SW480 (cell line): Measurements from ENCODE around the gene PRRX1.

ENCODE experiments used
- DNase-seq: peaks from one replicate; pipeline ENCODE4 v3.0.0-alpha.2; 2016; ENCODE audit warnings: low spot score

The PRRX1 gene

DNA sequence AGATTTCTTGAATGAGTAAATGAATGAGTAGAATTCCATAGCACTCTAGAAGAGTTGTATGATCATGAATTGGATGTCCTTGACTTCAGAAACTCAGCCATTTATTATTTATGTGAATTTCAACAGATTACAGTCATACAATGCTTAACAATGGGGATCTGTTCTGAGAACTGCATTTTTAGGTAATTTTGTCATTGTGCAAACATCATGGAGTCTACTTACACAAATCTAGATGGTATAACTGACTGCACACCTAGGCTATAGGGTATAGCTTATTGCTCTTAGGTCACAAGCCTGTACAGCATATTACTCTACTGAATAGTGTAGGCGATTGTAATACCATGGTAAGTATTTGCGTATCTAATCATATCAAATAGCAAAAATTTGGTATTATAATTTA is 59.6 kb downstream of the PRRX1 start:
- DNase-seq: no peak

- no peak for DNase-seq
These were observed 61.4 kb downstream of the PRRX1 start for GRCh38 chr1:170725326-170725725.

- no peak for DNase-seq
These were observed 64.0 kb downstream of the PRRX1 start for GRCh38 chr1:170727963-170728362.

GRCh38 chr1:170729225-170730002 is 65.5 kb downstream of the PRRX1 start:
- DNase-seq: no peak

DNA sequence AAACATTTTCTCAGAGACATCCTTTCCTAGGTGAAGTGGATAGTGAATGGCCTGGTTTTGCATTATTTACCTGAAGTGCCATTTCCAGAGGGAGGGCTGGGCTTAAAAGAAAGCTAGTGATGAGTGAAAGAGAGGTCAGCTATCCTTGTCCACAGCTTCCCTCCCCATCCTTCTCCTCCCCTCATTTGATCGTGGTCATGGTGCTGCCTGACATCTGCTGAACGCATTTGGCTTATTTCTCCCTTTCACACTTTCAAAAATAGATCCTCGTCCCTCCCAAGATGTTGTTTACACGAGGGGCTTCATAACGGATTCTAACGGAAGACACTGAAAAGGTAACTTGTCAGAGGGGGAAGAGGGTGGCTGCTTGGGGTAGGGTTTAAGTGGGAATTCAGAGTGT is 66.1 kb downstream of the PRRX1 start:
- no peak for DNase-seq

- no peak for DNase-seq
These were observed 66.5 kb downstream of the PRRX1 start for GRCh38 chr1:170730438-170730837.

DNA sequence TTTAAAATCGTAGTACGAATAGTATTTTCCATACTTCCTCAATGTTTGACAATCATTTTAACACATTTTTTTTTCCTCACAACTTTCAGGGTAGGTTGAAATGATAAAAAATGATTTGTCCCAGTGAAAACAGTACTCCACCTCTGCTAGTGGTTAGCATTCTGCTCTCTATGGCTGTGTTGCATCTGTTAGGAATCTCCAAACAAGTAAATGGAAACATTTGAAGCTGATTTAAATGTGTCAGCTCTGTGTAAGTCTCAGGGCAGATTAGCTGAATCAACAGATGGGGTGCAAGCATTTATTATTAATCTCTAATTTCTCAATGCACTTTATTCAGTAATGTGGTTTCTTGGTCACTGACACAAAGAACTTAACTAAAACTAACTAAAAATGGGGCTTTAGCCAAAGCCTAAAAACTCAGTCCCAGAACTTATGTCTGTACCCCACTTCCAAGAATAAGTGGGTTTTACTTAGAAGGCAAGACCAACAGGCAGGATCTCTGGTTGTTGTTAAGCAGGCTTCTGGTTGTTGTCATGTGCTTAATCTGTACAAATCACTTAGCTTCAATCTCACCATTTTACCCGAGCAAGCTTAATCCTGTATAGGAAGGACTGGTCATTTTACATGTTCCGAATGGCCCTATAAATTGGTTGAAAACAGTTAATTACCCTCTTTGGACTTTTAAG is 67.8 kb downstream of the PRRX1 start:
- no peak for DNase-seq

GRCh38 chr1:170732252-170732588 is 68.3 kb downstream of the PRRX1 start:
- DNase-seq: no peak

GRCh38 chr1:170734412-170735175 is 70.7 kb downstream of the PRRX1 start:
- no peak for DNase-seq

DNA sequence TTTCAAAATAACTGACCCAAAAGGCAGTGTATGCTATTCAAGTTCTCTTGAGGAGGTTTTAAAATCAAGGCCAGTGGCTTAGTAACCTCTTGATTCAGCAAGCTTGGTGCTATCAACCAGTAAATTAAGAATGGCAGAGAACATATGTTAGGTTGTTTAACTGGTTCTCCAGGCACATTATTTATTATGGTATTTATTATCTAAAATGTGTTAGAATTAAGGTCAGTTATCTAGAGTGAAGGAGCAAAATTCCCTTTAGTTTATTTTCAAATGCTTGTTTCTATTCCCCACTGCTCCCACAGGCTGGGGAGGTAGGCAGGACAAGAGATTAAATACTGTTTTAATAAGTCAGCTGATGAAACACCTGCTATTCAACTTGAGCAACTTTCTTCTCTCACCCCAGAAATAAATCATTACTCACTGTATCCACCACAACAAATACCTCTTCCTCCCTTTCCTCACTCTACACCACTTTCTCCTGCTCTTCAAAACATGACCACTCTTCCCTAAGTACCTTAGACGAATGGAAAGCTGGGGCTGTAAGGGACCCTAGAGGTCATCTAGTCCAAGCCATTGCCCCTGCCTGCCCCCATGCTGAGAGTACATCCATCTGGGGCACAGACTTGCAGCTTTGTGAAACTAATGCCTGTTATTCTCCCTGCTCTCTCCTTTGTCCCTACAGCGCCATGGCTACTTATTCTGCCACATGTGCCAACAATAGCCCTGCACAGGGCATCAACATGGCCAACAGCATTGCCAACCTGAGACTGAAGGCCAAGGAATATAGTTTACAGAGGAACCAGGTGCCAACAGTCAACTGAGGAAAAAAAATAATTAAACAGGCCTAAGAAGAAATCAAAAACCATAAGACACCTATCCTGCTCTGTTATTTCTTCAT is 71.7 kb downstream of the PRRX1 start:
- DNase-seq: no peak

GRCh38 chr1:170739803-170740202 is 75.9 kb downstream of the PRRX1 start:
- no peak for DNase-seq

DNA sequence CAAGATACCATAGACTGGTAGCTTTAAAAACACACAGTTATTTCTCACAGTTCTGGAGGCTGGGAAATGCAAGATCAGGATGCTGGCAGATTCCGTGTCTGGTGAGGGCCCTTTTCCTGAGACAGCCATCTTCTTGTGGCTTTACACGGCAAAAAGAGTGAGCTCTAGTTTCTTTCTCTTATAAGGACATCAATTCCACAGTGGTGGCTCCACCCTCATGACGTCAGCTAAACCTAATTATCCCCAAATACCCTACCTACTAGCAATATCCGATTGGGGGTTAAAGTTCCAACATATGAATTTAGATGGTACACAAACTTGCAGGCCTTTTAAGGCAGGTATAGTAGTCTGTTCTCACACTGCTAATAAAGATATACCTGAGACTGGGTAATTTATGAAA is 77.7 kb downstream of the PRRX1 start:
- no peak for DNase-seq

- DNase-seq: no peak
These were observed 78.7 kb downstream of the PRRX1 start for GRCh38 chr1:170742600-170742999.

GRCh38 chr1:170743083-170743482 is 79.2 kb downstream of the PRRX1 start:
- DNase-seq: no peak

DNA sequence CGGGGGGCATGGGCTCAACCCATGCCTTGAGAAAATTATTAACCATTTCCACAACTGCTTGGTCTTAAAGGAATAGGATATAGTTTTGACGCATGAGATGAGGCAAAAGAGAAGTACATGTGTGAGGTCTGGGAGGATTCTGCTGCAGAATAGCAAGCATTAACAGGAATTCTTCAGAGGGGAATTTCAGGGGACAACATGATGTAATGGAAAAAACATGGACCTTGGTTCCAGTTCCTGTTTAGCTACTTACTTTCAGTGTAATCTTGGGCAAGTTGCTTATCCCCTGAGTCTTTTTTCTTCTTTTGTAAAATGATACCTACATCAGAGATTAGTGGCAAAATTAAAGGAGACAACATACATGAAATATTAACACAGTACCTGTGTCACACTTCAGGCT is 85.6 kb downstream of the PRRX1 start:
- DNase-seq: no peak

- DNase-seq: no peak
These were observed 86.0 kb downstream of the PRRX1 start for GRCh38 chr1:170749959-170750358.

GRCh38 chr1:170755795-170756194 is 91.9 kb downstream of the PRRX1 start:
- DNase-seq: no peak

DNA sequence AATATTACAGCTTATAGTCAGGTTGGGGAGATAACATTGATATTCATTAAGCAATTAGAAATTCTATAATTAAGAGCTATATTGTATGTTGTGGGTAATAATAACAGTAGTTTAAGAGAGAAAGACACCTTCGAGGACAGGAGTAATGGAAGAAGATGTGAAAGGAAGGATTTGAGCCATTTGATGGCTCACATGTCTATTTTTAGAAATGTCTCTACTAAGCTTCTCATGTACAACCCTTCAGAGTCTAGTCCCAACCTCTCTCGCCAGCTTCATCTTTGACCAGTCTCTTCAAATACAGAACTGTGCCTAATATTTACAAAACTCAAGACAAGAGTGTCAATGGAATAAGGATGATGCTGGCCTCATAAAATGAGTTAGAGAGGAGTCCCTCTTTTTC is 95.1 kb downstream of the PRRX1 start:
- DNase-seq: no peak

- DNase-seq: no peak
These were observed 101.3 kb downstream of the PRRX1 start for GRCh38 chr1:170765279-170765678.

- peak; percentile 36 for DNase-seq
These were observed 101.9 kb downstream of the PRRX1 start for GRCh38 chr1:170765712-170766330.

GRCh38 chr1:170768929-170769328 is 105.0 kb downstream of the PRRX1 start:
- DNase-seq: no peak

- DNase-seq: no peak
These were observed 105.8 kb downstream of the PRRX1 start for GRCh38 chr1:170769691-170770090.
